CD4-positive, alpha-beta T cell (primary cell): ENCODE results near the gene STRN4. TPM values are rescaled to one million over a fixed set of nuclear protein-coding genes. Genes with fewer than 3 reads are reported as not detected.
"Not testable (repeated sequence)": the region's sequence is repeated elsewhere in the genome, so short reads cannot be mapped to it uniquely, and the experiment has no call there.

Source experiments
- ATAC-seq: fragments of 200-7000 bp; cut with Tn5 transposase; one replicate; pipeline ENCODE4 v1.10.0; 2022; ENCODE audit warnings: mild to moderate bottlenecking; ENCODE audit not compliant: poor library complexity
- CTCF ChIA-PET: fragments of 350-600 bp; sonication (Branson Sonifier 250); formaldehyde crosslinking; loops from one replicate; lab custom pipeline; 2021; ENCODE audit warnings: antibody characterized with exemption, inconsistent platforms; lab: Charles Lee
- POLR2A ChIA-PET: fragments of 350-600 bp; sonication (Branson Sonifier 250); formaldehyde crosslinking; loops from one replicate; lab custom pipeline; 2021; ENCODE audit warnings: antibody characterized with exemption, inconsistent platforms; lab: Charles Lee
- DNase-seq, 14 experiments: peaks; one replicate each; pipeline ENCODE4 v3.0.0-alpha.2; 2013 to 2020; ENCODE audit warnings: mixed read lengths in 2 of 14
- H3K27ac ChIP-seq, 2 donors: one replicate each; pipeline versions ENCODE4 v1.5.1 to v1.7.0; 2013; ENCODE audit warnings: low read length in 2 of 2, low read depth in 1 of 2, mild to moderate bottlenecking in 1 of 2
- H3K27me3 ChIP-seq, 2 experiments: 1 replicate in 1 of 2; 2 replicates in 1 of 2; pipeline versions ENCODE4 v1.6.1 to v1.7.0; 2013; ENCODE audit warnings: low read length in 2 of 2, control low read depth in 1 of 2, mild to moderate bottlenecking in 1 of 2, moderate library complexity in 1 of 2; ENCODE audit not compliant: insufficient read depth in 2 of 2, control insufficient read depth in 1 of 2
- H3K36me3 ChIP-seq: one replicate; pipeline ENCODE4 v1.6.1; 2013; ENCODE audit warnings: low read length, control low read depth; ENCODE audit not compliant: insufficient read depth
- H3K4me1 ChIP-seq: one replicate; pipeline ENCODE4 v1.6.1; 2013; ENCODE audit warnings: low read length, control low read depth; ENCODE audit not compliant: insufficient read depth
- H3K4me3 ChIP-seq: one replicate; pipeline ENCODE4 v1.5.1; 2013; ENCODE audit warnings: mild to moderate bottlenecking, low read length, moderate library complexity
- H3K9me3 ChIP-seq, 2 experiments: 1 replicate in 1 of 2; 2 replicates in 1 of 2; pipeline versions ENCODE4 v1.6.1 to v1.7.0; 2013; ENCODE audit warnings: low read length in 2 of 2, mild to moderate bottlenecking in 2 of 2, control low read depth in 1 of 2, moderate library complexity in 1 of 2; ENCODE audit not compliant: control insufficient read depth in 1 of 2, insufficient read depth in 1 of 2
- H3K27ac Mint-ChIP-seq: one replicate; pipeline ENCODE4 v1.8.0; 2020; ENCODE audit warnings: mixed read lengths
- H3K27me3 Mint-ChIP-seq: one replicate; pipeline ENCODE4 v1.8.0; 2021; ENCODE audit warnings: mixed read lengths
- H3K36me3 Mint-ChIP-seq: one replicate; pipeline ENCODE4 v1.8.0; 2021; ENCODE audit warnings: low read depth, mixed read lengths
- H3K4me1 Mint-ChIP-seq: one replicate; pipeline ENCODE4 v1.8.0; 2021; ENCODE audit warnings: low read depth, mixed read lengths
- H3K4me3 Mint-ChIP-seq: one replicate; pipeline ENCODE4 v1.8.0; 2020; ENCODE audit warnings: mild to moderate bottlenecking, mixed read lengths
- H3K9me3 Mint-ChIP-seq: one replicate; pipeline ENCODE4 v1.8.0; 2020; ENCODE audit warnings: mixed read lengths
- CTCF ChIP-seq: fragments of 200-600 bp; IDR thresholded peaks from one replicate; pipeline ENCODE4 v1.8.0; 2022; ENCODE audit warnings: antibody characterized with exemption, mild to moderate bottlenecking
- intact Hi-C, 2 experiments: fragments of 100-400 bp; cut with DNase I in 1 of 2; cut with micrococcal nuclease in 1 of 2; formaldehyde crosslinking; loops; one replicate each; pipeline versions ENCODE4 v1.15.1 to v1.9.0; 2023 to 2025; cut with DNase I, micrococcal nuclease
- total RNA-seq, 174 experiments: library from RNA in 2 of 174; stranded (reverse) in 2 of 174; gene quantifications; one replicate each; pipeline ENCODE4 v1.2.3 and lab custom pipeline; 2021 to 2026

STRN4 gene
- total RNA-seq, 2 experiments from 2014 or later, result 90.0 to 94.0 TPM

GRCh38 chr19:46764817-46765291, 18.6 kb upstream of the STRN4 start:
- POLR2A ChIA-PET, result interaction anchor here (0.5 kb wide), 1 partner anchor 62 kb away, joined by 3 read pairs; no protein-coding TSS in a partner anchor
- no peaks in the 10 kb centered on the region for H3K27me3 ChIP-seq
- no peak overlapping the region for H3K27ac Mint-ChIP-seq
- peaks cover 6% of the 10 kb centered on the region for H3K4me1 ChIP-seq
- H3K36me3 ChIP-seq, result no peaks in the 10 kb centered on the region
- no peaks in the 10 kb centered on the region for H3K4me1 Mint-ChIP-seq
- TF ChIP-seq CTCF, result no peak
- no peaks in the 10 kb centered on the region for H3K9me3 Mint-ChIP-seq
- ATAC-seq (no peak), DNase-seq (no peak)
- no peaks in the 10 kb centered on the region for H3K27me3 Mint-ChIP-seq
- H3K4me3 Mint-ChIP-seq, result no peak overlapping the region
- H3K4me3 ChIP-seq, result no peak overlapping the region
- no peaks in the 10 kb centered on the region for H3K9me3 ChIP-seq
- CTCF ChIA-PET, result no interaction called here
- intact Hi-C loops, result no loop called here
- no peak overlapping the region for H3K27ac ChIP-seq
- H3K36me3 Mint-ChIP-seq, result no peaks in the 10 kb centered on the region

GRCh38 chr19:46762245-46762890, 16.1 kb upstream of the STRN4 start:
- no peaks in the 10 kb centered on the region for H3K27me3 Mint-ChIP-seq
- H3K9me3 ChIP-seq, result no peaks in the 10 kb centered on the region
- H3K4me3 Mint-ChIP-seq, result no peak overlapping the region
- H3K36me3 Mint-ChIP-seq, result peaks cover 6% of the 10 kb centered on the region
- H3K4me1 ChIP-seq, result peaks cover 9% of the 10 kb centered on the region
- H3K27ac Mint-ChIP-seq, result no peak overlapping the region
- H3K4me3 ChIP-seq, result no peak overlapping the region
- POLR2A ChIA-PET, result no interaction called here
- H3K27ac ChIP-seq, result no peak overlapping the region
- intact Hi-C loops, result no loop called here
- H3K27me3 ChIP-seq, result no peaks in the 10 kb centered on the region
- DNase-seq (no peak), ATAC-seq (no peak)
- peaks cover 3% of the 10 kb centered on the region for H3K4me1 Mint-ChIP-seq
- TF ChIP-seq CTCF, result no peak
- no peaks in the 10 kb centered on the region for H3K36me3 ChIP-seq
- CTCF ChIA-PET, result interaction anchor here (1.1 kb wide), 1 partner anchor 78 kb away, joined by 3 read pairs; no protein-coding TSS in a partner anchor
- H3K9me3 Mint-ChIP-seq, result no peaks in the 10 kb centered on the region

- H3K27me3 Mint-ChIP-seq, result no peaks in the 10 kb centered on the region
- no peak overlapping the region for H3K4me3 Mint-ChIP-seq
- H3K9me3 Mint-ChIP-seq, result no peaks in the 10 kb centered on the region
- CTCF ChIA-PET, result no interaction called here
- Histone ChIP-seq H3K9me3 (no peaks in the 10 kb centered on the region), H3K27ac (no peak overlapping the region), H3K36me3 (peaks cover 5% of the 10 kb centered on the region), H3K4me3 (no peak overlapping the region), H3K4me1 (peaks cover 11% of the 10 kb centered on the region), H3K27me3 (no peaks in the 10 kb centered on the region)
- intact Hi-C loops, result no loop called here
- no peak for DNase-seq
- peaks cover 11% of the 10 kb centered on the region for H3K36me3 Mint-ChIP-seq
- peaks cover 4% of the 10 kb centered on the region for H3K4me1 Mint-ChIP-seq
- no peak overlapping the region for H3K27ac Mint-ChIP-seq
- TF ChIP-seq CTCF, result no peak
- no peak for ATAC-seq
- POLR2A ChIA-PET, result no interaction called here
These were observed 15.2 kb upstream of the STRN4 start for GRCh38 chr19:46761418-46761831.

- H3K4me1 Mint-ChIP-seq, H3K27ac Mint-ChIP-seq, H3K36me3 ChIP-seq, H3K9me3 ChIP-seq, H3K27me3 Mint-ChIP-seq, intact Hi-C loops, H3K27ac ChIP-seq, H3K27me3 ChIP-seq, H3K4me3 Mint-ChIP-seq, CTCF ChIA-PET, POLR2A ChIA-PET, H3K4me3 ChIP-seq, ATAC-seq, H3K9me3 Mint-ChIP-seq, DNase-seq: not testable (repeated sequence)
- H3K36me3 Mint-ChIP-seq, result peaks cover 11% of the 10 kb centered on the region
- H3K4me1 ChIP-seq, result peaks cover 11% of the 10 kb centered on the region
These were observed 14.6 kb upstream of the STRN4 start for GRCh38 chr19:46760897-46761296.
